ENCODE data around the gene E2F2.

E2F2 gene

DNA sequence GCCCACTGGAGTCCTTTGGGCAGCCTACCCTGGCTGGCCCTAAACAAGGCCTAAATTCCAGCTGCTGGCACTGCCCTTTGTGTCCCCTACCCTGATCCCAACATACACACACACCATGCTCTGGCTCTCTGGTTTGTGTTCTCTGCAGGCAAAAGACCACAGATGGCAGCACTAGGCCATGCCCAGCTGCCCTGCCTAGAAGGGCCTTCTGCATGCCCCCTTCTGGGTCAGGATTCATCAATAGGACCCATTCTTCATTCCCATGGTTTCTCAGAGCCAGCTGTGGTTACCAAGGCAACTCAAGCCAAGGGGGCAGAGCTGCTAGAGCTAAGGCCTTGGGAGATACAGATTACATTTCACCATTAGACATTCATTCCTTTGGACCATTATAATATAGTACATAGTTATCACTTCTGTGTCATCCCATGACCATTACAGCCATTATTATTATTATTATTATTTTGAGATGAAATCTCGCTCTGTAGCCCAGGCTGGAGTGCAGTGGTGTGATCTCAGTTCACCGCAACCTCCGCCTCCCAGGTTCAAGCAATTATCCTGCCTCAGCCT, 64.5 kb downstream of the E2F2 start (continued):
- TF ChIP-seq MYNN (tag by site-specific recombination; IDR thresholded peaks at IDR 0.05; ENCODE audit: borderline replicate concordance) (no peak), KLF7 (tag by site-specific recombination; IDR thresholded peaks at IDR 0.05; ENCODE audit: borderline replicate concordance) (no peak), KLF17 (tag by site-specific recombination; IDR thresholded peaks at IDR 0.05) (no peak), ZNF239 (tag by site-specific recombination; IDR thresholded peaks at IDR 0.05) (no peak), SCRT1 (tag by site-specific recombination; IDR thresholded peaks at IDR 0.05; ENCODE audit: borderline replicate concordance) (no peak), ZXDB (tag by site-specific recombination; IDR thresholded peaks at IDR 0.05) (no peak), ZNF792 (tag by site-specific recombination; IDR thresholded peaks at IDR 0.05) (no peak), ZNF560 (tag by site-specific recombination; IDR thresholded peaks at IDR 0.05; ENCODE audit: borderline replicate concordance) (no peak)
- TF ChIP-seq, protein P1, sequence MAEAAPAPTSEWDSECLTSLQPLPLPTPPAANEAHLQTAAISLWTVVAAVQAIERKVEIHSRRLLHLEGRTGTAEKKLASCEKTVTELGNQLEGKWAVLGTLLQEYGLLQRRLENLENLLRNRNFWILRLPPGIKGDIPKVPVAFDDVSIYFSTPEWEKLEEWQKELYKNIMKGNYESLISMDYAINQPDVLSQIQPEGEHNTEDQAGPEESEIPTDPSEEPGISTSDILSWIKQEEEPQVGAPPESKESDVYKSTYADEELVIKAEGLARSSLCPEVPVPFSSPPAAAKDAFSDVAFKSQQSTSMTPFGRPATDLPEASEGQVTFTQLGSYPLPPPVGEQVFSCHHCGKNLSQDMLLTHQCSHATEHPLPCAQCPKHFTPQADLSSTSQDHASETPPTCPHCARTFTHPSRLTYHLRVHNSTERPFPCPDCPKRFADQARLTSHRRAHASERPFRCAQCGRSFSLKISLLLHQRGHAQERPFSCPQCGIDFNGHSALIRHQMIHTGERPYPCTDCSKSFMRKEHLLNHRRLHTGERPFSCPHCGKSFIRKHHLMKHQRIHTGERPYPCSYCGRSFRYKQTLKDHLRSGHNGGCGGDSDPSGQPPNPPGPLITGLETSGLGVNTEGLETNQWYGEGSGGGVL (tag by site-specific recombination; IDR thresholded peaks at IDR 0.05): no peak

GRCh38 chr1:23463286-23463685, 67.7 kb downstream of the E2F2 start:
- Histone ChIP-seq H3K9me3 (ENCODE audit: control insufficient read depth, insufficient read depth, low read depth, low read length) (no peaks in the 10 kb centered on the region), H3K27ac (ENCODE audit: extremely low read depth, low read depth, low read length) (no peak overlapping the region), H3K4me3 (ENCODE audit: low read depth, low read length) (no peak overlapping the region), H3K36me3 (ENCODE audit: control insufficient read depth in 2 of 2, insufficient read depth in 1 of 2, low read length in 2 of 2) (no peaks in the 10 kb centered on the region), H3K4me1 (ENCODE audit: control insufficient read depth, insufficient read depth, low read length) (no peaks in the 10 kb centered on the region)
- ChIA-PET POLR2A (interaction anchor here (0.5 to 0.6 kb wide), 2 partner anchors 68 to 119 kb away, joined by 3 to 4 read pairs; partner anchors contain the start of gene E2F2), CTCF (interaction anchor here (0.7 kb wide), 2 partner anchors 34 to 53 kb away, joined by 4 read pairs; no protein-coding TSS in a partner anchor)
- TF ChIP-seq GFI1B (tag by site-specific recombination; IDR thresholded peaks at IDR 0.05): no peak
- no peak for TF ChIP-seq YY2 (tag by site-specific recombination; IDR thresholded peaks at IDR 0.05)
- no peak for TF ChIP-seq ZNF514 (tag by site-specific recombination; IDR thresholded peaks at IDR 0.05)
- TF ChIP-seq ZNF132 (tag by site-specific recombination; IDR thresholded peaks at IDR 0.05; ENCODE audit: borderline replicate concordance): no peak

DNA sequence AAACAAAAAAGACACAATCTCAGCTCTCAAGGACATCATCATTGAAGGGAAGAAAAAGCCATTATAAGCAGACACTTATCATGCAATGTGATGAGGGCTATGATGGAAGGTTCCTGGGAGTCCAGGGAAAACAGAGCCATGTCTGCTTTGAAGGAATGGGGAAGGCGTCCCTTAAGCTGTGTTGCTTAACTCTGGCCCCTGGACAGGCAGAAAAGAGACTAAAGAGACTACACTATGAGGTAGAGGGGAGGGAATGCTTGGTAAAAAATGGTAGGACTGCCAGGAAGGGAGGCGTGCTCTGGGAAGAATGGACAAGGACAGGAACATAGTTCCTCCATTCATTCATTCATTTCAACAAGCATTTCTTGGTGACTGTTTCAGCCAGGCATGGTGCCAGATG, 68.3 kb downstream of the E2F2 start:
- Histone ChIP-seq H3K4me3 (ENCODE audit: low read depth, low read length) (no peak overlapping the region), H3K9me3 (ENCODE audit: control insufficient read depth, insufficient read depth, low read depth, low read length) (no peaks in the 10 kb centered on the region), H3K27ac (ENCODE audit: extremely low read depth, low read depth, low read length) (no peak overlapping the region), H3K4me1 (ENCODE audit: control insufficient read depth, insufficient read depth, low read length) (no peaks in the 10 kb centered on the region), H3K36me3 (ENCODE audit: control insufficient read depth in 2 of 2, insufficient read depth in 1 of 2, low read length in 2 of 2) (no peaks in the 10 kb centered on the region)
- ChIA-PET POLR2A (interaction anchor here (0.6 kb wide), 1 partner anchor 118 kb away, joined by 4 read pairs; no protein-coding TSS in a partner anchor), CTCF (interaction anchor here (0.7 kb wide), 1 partner anchor 52 kb away, joined by 4 read pairs; no protein-coding TSS in a partner anchor)
- TF ChIP-seq, protein P2, sequence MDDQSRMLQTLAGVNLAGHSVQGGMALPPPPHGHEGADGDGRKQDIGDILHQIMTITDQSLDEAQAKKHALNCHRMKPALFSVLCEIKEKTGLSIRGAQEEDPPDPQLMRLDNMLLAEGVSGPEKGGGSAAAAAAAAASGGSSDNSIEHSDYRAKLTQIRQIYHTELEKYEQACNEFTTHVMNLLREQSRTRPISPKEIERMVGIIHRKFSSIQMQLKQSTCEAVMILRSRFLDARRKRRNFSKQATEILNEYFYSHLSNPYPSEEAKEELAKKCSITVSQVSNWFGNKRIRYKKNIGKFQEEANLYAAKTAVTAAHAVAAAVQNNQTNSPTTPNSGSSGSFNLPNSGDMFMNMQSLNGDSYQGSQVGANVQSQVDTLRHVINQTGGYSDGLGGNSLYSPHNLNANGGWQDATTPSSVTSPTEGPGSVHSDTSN (CRISPR knock-in tag; IDR thresholded peaks at IDR 0.05): no peak
- TF ChIP-seq ZNF248 (tag by site-specific recombination; IDR thresholded peaks at IDR 0.05) (no peak), ELK4 (IDR thresholded peaks at IDR 0.05; ENCODE audit: borderline replicate concordance, low read depth, low read length) (no peak), ZNF391 (tag by site-specific recombination; IDR thresholded peaks at IDR 0.05; ENCODE audit: borderline replicate concordance, low read depth) (no peak), ZNF544 (tag by site-specific recombination; IDR thresholded peaks at IDR 0.05) (no peak), ZNF645 (tag by site-specific recombination; IDR thresholded peaks at IDR 0.05) (no peak)
- TF ChIP-seq, protein P3, sequence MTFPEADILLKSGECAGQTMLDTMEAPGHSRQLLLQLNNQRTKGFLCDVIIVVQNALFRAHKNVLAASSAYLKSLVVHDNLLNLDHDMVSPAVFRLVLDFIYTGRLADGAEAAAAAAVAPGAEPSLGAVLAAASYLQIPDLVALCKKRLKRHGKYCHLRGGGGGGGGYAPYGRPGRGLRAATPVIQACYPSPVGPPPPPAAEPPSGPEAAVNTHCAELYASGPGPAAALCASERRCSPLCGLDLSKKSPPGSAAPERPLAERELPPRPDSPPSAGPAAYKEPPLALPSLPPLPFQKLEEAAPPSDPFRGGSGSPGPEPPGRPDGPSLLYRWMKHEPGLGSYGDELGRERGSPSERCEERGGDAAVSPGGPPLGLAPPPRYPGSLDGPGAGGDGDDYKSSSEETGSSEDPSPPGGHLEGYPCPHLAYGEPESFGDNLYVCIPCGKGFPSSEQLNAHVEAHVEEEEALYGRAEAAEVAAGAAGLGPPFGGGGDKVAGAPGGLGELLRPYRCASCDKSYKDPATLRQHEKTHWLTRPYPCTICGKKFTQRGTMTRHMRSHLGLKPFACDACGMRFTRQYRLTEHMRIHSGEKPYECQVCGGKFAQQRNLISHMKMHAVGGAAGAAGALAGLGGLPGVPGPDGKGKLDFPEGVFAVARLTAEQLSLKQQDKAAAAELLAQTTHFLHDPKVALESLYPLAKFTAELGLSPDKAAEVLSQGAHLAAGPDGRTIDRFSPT (tag by site-specific recombination; IDR thresholded peaks at IDR 0.05): no peak
- TF ChIP-seq, protein P4, sequence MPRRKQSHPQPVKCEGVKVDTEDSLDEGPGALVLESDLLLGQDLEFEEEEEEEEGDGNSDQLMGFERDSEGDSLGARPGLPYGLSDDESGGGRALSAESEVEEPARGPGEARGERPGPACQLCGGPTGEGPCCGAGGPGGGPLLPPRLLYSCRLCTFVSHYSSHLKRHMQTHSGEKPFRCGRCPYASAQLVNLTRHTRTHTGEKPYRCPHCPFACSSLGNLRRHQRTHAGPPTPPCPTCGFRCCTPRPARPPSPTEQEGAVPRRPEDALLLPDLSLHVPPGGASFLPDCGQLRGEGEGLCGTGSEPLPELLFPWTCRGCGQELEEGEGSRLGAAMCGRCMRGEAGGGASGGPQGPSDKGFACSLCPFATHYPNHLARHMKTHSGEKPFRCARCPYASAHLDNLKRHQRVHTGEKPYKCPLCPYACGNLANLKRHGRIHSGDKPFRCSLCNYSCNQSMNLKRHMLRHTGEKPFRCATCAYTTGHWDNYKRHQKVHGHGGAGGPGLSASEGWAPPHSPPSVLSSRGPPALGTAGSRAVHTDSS (tag by site-specific recombination; IDR thresholded peaks at IDR 0.05): no peak
